GM13977 (cell line): Measurements from ENCODE around the gene RAD51B.
A peak's percentile ranks its signal among the peaks of the same experiment; 100 is the strongest.

Experiments
- DNase-seq: peaks from one replicate; pipeline ENCODE4 v3.0.0; 2012; ENCODE audit warnings: low spot score
- in situ Hi-C: fragments of 300-500 bp; cut with MboI; formaldehyde crosslinking; loops from one replicate; pipeline ENCODE4 v1.12.0; 2022; ENCODE audit warnings: low sequenced_read_pairs, low pct_unique_long_range_greater_than_20kb, mixed read lengths, inconsistent platforms; ENCODE audit not compliant: unreplicated experiment
- TF ChIP-seq, protein P1 (sequence below): IDR thresholded peaks from 2 replicates; pipeline ENCODE4 v1.5.1; 2012; ENCODE audit warnings: mild to moderate bottlenecking, control low read depth; ENCODE audit not compliant: insufficient read depth; ENCODE audit errors: extremely low read depth, missing control alignments

The RAD51B gene

GRCh38 chr14:68373847-68374444, 554.4 kb downstream of the RAD51B start:
- DNase-seq = peak; percentile 38
- TF ChIP-seq, protein P1, sequence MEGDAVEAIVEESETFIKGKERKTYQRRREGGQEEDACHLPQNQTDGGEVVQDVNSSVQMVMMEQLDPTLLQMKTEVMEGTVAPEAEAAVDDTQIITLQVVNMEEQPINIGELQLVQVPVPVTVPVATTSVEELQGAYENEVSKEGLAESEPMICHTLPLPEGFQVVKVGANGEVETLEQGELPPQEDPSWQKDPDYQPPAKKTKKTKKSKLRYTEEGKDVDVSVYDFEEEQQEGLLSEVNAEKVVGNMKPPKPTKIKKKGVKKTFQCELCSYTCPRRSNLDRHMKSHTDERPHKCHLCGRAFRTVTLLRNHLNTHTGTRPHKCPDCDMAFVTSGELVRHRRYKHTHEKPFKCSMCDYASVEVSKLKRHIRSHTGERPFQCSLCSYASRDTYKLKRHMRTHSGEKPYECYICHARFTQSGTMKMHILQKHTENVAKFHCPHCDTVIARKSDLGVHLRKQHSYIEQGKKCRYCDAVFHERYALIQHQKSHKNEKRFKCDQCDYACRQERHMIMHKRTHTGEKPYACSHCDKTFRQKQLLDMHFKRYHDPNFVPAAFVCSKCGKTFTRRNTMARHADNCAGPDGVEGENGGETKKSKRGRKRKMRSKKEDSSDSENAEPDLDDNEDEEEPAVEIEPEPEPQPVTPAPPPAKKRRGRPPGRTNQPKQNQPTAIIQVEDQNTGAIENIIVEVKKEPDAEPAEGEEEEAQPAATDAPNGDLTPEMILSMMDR = no peak
- in situ Hi-C loops = no loop called here

- DNase-seq = no peak
- in situ Hi-C loops = no loop called here
- TF ChIP-seq, protein P1 = no peak
Measured at GRCh38 chr14:68374682-68375081, 555.1 kb downstream of the RAD51B start.

DNA sequence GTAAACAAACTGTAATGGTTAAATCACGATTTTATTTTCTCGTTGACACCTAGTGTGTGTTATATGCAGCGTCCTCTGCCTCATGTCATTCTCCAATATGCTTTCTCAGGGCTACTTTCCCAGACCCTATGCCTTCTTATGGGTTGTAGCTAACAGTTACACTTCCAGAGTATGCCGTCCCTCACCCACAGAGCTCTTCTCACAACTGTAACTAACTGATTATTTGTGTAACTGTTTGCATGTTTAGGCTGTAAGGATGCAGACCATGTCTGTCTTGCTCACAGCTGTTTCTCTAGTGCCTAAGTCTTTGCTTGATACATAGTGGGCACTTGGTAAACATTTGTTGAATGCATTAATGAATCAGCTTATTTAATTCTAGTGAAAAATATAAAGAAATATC, 555.8 kb downstream of the RAD51B start:
- TF ChIP-seq, protein P1 = no peak
- in situ Hi-C loops = no loop called here
- DNase-seq = no peak

GRCh38 chr14:68376067-68376779, 556.6 kb downstream of the RAD51B start:
- DNase-seq = no peak
- TF ChIP-seq, protein P1 = no peak
- in situ Hi-C loops = no loop called here

- TF ChIP-seq, protein P1 = no peak
- DNase-seq = no peak
Measured at GRCh38 chr14:68377006-68377405, 557.4 kb downstream of the RAD51B start.

DNA sequence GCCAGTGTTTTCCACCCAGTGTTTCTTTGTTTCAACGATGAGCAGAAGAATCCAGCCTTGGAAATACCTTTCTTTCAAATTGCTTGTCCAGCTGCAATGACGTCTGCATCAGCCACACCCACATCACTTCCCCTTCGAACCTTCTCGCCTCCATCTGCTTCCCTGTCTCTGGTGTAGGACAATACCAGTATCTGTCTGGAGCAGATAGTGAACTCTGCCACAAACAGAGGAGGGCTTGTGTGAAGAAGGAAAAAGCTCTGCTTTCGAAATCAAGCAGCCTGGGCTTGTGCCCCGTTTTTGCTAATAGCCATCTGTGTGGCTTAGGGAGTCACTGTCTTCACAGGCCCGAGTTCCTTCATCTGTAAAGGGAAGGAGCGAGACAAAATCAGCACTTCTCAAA, 557.9 kb downstream of the RAD51B start:
- no peak for DNase-seq

More at GRCh38 chr14:68377006-68377405, 557.4 kb downstream of the RAD51B start:
- in situ Hi-C loops = no loop called here

More for the DNA sequence above, 557.9 kb downstream of the RAD51B start:
- TF ChIP-seq, protein P1 = no peak
- in situ Hi-C loops = no loop called here
